Cardiac fibroblast (primary cell): ENCODE results near the gene TSPEAR.

Source experiments
- DNase-seq, 2 donors: peaks; one replicate each; pipeline versions ENCODE4 v3.0.0 to v3.0.0-alpha.2; 2010; ENCODE audit warnings: low read depth in 2 of 2
- H3K4me3 ChIP-seq, 2 donors: replicated peaks in 1 of 2; 1 replicate in 1 of 2; 2 replicates in 1 of 2; pipeline ENCODE4 v1.5.1; 2011; ENCODE audit warnings: low read depth in 2 of 2, low read length in 2 of 2, mild to moderate bottlenecking in 2 of 2, moderate library complexity in 1 of 2
- CTCF ChIP-seq: IDR thresholded peaks from one replicate; pipeline ENCODE4 v1.5.1; 2011; ENCODE audit warnings: low read depth, mild to moderate bottlenecking, low read length, inconsistent platforms

TSPEAR gene

GRCh38 chr21:44494956-44495355, 216.4 kb downstream of the TSPEAR start:
- TF ChIP-seq CTCF, result no peak
- no peak for DNase-seq
- no peak overlapping the region for H3K4me3 ChIP-seq

- H3K4me3 ChIP-seq, result no peak overlapping the region
- no peak for DNase-seq
- TF ChIP-seq CTCF, result no peak
Observed at GRCh38 chr21:44494418-44494817, 217.0 kb downstream of the TSPEAR start.

- no peak for TF ChIP-seq CTCF
- DNase-seq, result peak in 1 of 2 donors; percentile 8
- no peak overlapping the region for H3K4me3 ChIP-seq
Observed at GRCh38 chr21:44492567-44493385, 218.6 kb downstream of the TSPEAR start.

GRCh38 chr21:44490816-44491215, 220.6 kb downstream of the TSPEAR start:
- TF ChIP-seq CTCF, result no peak
- no peak overlapping the region for H3K4me3 ChIP-seq
- DNase-seq, result no peak

GRCh38 chr21:44490405-44490804, 221.0 kb downstream of the TSPEAR start:
- H3K4me3 ChIP-seq, result no peak overlapping the region
- no peak for DNase-seq
- TF ChIP-seq CTCF, result no peak

- DNase-seq, result no peak
- no peak overlapping the region for H3K4me3 ChIP-seq
- TF ChIP-seq CTCF, result peak; percentile 14
Observed at GRCh38 chr21:44489962-44490361, 221.4 kb downstream of the TSPEAR start.

GRCh38 chr21:44487831-44488230, 223.5 kb downstream of the TSPEAR start:
- peak; percentile 74 for TF ChIP-seq CTCF
- H3K4me3 ChIP-seq, result no peak overlapping the region
- peak; percentile 28 to 58 for DNase-seq
